Tongue (tissue), 2 donors: ENCODE measurements around the gene KIF1A. TPM values are rescaled to one million over a fixed set of nuclear protein-coding genes. Genes with fewer than 3 reads are reported as not detected.
"Not testable (repeated sequence)": the region's sequence is repeated elsewhere in the genome, so short reads cannot be mapped to it uniquely, and the experiment has no call there.

Experiments
- DNase-seq: peaks from one replicate; pipeline ENCODE4 v3.0.0-alpha.2; 2015
- total RNA-seq: library from RNA; depleted of rRNA; stranded (reverse); fragments of >200 nt; gene quantifications from one replicate; pipeline ENCODE4 v1.2.3, GENCODE V29; 2014

The KIF1A gene
- total RNA-seq, 1 donor from 2014 or later: 8.9 TPM

- no peak for DNase-seq
These were observed 32.2 kb downstream of the KIF1A start for GRCh38 chr2:240787521-240788472.

DNA sequence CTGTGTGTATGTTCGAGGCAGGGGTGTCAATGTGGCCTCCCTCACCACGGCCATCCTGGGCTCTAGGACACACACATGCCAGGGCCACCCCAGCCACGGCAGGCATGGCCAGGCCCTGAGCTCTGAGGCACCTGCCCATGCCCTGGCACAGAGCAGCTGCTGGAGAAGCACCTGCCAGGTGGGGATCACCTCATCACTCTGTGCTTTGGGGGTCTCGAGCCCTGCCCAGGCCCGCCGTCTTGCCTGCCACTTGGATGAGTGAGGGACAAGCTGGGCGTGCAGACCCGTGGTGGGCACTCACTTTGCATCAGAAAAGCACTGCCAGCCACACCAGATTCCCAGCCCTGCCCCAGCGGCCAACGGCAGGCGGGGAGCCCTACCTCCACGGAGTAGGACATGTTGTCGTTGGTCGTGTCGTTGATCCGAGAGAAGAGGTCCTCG lies 33.1 kb downstream of the KIF1A start:
- no peak for DNase-seq

GRCh38 chr2:240786355-240786841 lies 33.6 kb downstream of the KIF1A start:
- no peak for DNase-seq

DNA sequence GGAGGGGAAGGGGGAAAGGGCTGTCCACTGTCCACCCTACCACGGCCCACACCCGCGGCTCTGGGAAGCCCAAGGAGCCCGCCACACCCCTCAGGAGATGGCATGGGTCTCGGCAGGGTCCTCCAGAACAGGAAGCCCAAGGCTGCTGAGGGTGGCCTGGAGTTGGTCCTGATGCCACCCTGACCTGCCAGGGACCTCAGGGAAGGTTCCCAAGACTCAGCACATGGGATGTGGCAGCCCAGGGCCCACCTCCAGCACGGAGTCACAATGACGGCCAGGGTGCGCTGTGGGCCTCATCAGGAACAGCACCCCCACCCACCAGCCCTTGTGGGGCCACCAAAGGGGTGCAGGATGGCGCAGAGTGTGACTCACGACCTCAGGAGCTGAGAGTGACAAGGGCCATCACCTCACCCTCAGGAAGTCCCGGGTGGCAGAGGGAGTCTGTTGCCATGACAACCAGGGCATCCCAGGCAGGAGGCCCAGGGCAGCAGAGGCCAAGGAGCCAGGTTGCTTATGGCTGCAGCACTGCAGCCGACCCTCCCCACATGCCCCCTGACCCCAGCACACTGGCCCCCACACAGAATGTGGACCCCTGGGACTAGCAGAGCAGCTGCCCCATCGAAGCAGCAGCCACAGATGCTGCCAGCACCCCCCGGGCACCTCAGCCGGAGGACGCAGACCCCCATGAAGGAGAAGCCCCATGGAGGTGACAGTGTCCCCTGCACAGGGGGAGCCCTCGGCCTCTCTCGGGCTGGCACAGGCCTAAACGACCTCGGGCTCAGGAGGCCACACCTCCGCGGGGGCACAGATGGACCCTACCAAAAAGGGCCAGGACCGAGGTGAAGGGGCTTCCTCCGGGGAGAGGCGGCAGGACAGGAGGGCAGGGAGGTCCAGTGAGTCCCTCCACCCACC lies 34.3 kb downstream of the KIF1A start:
- no peak for DNase-seq

DNA sequence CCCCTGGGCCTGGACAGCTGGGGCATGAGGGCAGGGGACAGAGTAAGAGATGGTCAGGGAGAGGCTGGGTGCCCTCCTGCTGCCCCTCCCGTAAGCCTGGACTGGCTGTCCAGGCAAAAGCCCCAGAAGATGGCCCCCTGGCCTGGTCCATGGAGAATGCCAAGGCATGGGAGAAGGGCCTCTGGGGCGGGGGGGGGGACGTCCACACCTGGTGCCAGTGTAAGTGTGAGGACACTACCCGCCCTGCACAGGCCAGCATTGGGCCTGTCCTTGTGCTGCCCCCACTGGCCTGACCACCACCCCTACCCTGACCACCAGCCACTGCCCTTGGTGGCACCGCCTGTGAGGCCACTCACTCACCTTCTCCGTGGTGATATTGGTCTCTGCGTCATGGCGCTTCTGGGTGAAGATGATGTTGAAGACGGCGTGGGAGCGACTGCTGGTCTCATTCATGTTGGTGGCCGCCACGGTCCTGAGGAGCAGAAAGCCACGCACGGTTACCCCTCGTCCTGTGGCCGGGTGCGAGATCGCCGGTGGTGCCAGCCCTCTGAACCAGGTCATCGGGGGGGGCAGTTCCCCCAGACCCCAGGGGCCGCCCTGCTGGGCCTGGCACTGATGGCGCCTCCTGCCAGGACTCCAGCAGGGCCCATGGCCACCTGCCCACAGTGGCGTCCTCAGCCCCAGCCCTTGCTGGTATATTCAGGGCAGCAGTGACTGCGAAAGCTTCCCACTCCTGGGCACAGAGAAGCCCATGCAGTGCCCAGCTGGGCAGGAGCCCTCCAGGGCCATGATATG lies 35.2 kb downstream of the KIF1A start:
- no peak for DNase-seq

DNA sequence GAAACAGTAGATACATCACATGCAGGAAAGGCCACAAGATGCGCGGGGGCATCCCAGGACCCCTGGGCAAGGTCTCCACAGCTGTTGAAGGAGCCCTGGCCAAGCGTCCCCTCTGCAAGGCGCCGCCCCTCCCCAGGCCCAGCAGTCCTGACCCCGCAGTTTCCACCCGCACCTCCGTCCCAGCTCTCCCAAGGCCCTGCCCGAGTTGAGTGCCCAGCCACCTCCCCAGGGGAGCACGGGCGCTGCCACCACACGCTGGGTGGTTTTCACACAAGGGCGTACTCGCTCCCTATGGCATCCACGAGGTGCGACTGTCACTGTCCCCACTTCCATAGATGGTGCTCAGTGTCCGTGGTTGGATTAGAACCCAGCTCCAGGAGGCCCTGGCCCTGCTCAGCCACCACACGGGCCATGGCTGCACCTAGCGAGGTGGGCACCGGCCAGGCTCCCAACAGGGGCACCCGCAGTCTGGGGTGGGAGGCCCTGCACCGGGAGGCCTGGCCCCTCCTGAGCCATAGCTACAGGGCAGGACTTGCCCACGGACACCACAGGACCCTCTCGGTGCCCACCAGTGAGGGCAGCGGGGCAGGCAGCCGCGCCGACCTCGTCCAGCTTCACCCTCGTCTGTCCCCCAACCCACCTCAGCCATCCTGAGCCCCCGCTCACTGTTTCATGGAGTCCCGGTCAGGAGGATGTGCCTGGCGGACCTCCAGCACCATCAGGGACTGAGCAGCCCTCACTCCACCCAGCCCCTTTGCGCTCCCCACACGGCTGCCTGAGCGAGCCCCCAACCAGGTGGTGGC lies 36.0 kb downstream of the KIF1A start:
- no peak for DNase-seq

DNA sequence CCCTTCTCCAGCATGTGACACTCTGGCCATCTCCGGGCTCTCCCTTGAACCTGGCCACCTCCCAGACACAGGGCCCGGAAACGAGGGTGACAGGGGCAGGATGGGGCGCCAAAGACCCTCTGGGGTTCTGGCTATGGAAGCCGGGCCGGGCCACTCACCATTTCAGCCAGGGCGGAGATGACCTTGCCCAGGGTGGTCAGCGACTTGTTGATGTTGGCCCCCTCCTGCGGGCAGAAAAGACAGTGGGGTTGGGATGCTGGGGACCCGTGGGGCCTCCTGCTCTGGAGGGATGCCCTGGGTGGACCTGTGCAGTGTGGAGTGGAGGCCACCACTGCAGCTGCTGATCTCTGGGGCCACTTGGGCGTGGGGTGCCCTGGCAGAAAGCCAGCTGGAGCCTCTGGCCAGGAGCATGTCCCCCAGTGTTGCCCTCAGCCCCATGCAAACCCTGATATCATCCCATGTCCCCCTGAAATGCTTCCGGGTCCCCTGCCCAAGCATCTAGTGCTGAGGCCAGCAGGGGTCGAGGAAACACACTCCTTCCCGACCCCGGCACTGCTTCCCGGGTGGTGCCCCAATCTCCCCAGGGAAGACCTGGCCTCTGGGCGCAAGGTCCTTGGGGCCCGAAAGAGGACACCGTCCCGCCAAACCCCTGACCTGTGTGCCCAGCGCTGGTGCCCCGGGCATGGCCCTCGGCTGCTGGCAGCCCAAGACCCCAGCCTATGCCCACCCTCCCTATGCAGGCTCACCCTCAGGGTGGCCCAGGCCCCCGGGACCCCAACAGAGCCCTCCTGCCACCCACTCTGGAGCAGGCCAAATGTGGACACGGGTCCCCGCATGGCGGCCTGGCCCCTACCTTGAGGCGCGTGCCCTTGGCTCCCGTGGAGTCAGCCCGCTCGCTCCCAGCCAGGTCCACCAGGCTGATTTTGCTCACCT lies 36.9 kb downstream of the KIF1A start:
- no peak for DNase-seq

GRCh38 chr2:240782221-240782885 lies 37.7 kb downstream of the KIF1A start:
- no peak for DNase-seq

DNA sequence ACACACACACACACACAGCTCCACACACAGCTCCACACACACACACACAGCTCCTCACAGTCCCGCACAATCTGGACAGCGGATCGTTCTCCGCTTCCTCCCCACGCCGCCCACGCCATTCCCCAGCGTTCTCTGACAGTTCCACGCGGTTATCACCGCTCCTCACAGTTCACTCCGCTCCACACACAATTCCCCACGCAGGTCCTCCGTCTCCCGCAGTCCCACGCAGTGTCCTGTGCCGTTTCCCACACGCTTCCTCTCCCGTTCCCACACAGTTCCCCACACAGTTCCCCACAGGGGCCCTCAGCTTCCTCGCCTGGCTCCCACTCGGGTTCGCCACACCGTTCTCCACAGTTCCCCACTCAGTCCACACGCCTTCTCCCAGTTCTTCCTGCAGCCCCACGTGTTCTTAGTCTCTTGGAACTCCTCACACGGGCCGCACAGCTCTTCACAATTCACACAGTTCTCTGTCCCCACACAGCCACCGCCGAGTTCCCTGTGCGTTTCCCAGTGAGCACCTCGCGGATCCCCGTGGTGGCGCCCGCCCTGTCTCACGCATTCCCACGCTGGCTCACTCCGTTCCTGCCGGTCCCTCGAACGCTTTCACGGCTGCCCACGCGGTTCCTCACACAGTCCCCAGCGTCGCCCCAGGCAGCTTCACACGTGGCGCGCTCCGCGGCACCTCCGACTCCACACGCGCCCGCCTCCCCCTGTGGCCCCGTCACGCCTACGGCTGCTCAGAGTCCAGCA lies 38.4 kb downstream of the KIF1A start:
- no peak for DNase-seq

DNA sequence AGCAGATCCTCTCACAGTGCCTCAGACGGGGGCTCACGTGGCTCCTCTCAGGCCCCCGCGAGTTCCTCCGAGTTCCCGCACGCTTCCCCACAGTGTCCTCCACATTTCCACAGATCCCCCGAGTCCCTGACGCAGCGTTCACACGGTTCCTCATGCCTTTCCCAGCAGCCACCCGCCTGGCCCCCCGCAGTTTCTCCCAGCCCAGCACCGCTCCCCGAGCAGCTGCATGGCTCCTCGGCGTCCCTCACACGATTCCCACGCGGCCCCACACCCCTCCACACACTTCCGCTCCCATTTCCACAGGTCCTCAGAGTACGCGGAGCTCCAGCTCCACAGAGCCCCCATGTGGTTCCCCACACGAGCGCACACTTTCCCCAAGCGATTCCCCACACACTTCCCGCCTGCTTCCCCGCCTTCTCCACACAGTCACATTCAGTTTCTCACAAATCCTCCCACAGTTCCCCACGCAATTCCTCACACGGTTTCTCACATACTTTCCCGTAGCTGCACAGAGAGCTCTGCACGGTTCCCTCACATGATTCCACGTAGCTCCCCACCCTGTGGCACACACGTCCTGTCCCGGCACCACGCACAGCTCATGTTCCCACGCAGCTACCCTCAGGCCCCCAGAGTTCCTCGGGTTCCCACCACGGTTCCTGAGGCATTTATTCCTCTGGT lies 39.9 kb downstream of the KIF1A start:
- DNase-seq: peak; percentile 53

- not testable (repeated sequence) for DNase-seq
These were observed 40.7 kb downstream of the KIF1A start for GRCh38 chr2:240779250-240779832.

DNA sequence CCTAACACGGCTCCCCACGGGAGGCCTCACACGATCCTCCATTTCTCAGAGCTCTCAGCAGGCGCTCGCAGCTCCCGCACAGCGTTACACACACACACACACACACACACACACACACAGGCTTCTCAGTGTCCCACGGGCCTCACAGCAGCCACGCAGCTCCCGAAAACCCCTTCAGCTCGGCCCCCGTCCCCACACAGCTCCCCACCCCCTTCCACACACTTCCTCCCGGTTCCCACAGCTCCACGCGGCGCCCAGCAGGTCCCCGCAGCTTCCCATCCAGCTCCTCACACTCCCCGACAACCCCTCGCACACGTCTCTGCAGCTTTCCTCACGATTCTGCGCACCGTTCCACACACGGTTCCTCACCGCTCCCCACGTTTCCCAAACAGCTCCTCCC lies 41.6 kb downstream of the KIF1A start:
- no peak for DNase-seq

DNA sequence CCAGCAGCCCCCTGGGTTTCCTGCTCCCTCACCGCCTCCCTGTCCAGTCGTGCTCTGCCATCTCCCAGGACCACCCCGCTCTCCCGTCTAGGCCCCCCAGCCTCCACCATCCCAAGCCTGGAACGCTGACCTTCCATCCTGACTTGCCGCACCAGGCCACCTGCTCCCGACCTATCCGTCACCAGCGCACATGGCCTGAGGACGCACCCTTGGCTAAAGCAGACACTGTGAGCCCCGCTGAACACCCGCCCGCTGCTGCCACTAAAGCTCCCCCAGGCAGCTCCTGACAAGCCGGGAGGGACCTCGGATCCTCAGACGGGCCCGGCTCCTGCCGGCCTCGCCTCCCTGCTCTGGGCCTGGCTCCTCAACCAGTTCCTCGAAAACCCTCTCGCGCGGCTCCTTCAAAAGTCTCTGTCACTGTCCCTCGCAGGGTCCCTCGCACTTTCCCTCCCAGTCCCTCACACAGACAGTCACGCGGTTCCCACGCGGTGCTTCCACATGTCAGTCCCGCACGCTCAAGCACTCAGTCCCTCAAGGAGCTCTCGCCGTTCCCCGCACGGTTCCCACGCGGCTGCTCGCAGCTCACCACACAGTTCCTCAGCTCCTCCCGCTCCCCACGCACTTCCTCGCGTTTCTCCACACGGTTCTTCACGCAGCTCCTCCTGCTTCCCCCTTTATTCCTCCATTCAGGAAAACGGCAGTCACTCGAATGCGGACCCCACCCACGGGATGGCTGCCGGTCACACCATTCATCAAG lies 42.4 kb downstream of the KIF1A start:
- DNase-seq: peak; percentile 67

- peak; percentile 71 for DNase-seq
These were observed 44.1 kb downstream of the KIF1A start for GRCh38 chr2:240775905-240776304.

DNA sequence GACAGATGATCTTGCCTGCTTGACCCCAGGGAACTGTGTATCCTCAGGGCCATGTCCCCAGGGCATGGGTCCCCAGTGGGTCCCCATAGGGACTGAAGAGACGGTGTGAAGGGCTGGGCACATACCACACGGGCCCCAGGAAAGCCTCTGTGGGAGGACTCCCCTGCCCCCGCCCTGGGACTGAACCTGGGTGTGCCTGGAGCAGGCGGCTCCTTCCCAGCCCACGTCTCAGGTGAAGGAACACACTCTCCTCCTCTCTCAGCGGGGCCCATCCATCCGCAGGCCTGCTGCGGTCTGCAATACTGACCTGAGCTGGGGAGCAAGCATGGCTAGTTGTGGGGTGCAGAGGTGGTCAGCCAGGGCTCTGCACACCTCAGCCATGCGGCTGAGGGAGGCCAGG lies 45.2 kb downstream of the KIF1A start:
- no peak for DNase-seq

GRCh38 chr2:240769096-240769495 lies 50.9 kb downstream of the KIF1A start:
- no peak for DNase-seq

GRCh38 chr2:240768216-240768615 lies 51.8 kb downstream of the KIF1A start:
- DNase-seq: no peak
